ENCODE measurements around the gene IGFBP4.

IGFBP4 gene

GRCh38 chr17:40432864-40433528 lies 10.3 kb upstream of the IGFBP4 start:
- no peak for DNase-seq (ENCODE audit: low read depth)

DNA sequence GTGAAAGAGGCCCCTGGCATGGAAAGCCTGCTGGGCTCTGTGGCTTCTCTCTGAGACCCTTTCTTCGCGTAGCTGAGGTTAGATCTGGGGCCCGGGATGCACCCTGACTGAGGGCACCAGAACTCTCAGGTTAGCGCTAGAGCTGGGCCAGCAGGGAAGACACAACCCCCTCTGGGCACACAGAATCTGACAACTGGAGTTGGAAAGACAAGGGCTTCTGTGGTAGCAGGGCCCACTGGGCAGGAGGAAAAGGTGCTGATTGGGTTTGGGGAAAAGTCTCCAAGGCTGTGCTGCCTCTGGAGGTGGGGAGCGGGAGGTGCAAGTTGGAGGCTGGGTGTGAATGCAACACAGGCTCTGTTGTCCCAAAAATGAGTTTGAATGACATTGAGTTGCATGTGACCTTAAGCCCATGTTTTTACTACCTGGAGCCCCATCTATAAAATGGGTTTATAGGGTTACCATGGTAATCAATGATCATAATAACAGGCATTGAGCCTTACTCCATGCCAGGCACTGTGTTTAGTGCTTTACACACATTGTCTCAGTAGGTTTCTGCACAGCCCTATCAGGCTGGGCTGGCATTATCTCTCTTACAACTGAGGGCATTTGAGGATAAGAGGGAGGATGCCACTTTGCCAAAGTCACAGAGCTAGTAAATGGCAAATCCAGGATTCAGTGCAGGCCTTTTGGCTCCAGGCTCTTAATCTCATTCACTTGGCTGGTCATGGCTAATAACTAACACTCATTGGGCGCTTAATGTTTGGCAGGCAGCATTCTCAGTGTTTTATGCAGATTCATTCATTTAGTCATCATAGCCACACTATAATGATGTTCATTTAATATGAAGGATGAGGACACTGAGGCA lies 9.5 kb upstream of the IGFBP4 start:
- no peak for DNase-seq (ENCODE audit: low read depth)

DNA sequence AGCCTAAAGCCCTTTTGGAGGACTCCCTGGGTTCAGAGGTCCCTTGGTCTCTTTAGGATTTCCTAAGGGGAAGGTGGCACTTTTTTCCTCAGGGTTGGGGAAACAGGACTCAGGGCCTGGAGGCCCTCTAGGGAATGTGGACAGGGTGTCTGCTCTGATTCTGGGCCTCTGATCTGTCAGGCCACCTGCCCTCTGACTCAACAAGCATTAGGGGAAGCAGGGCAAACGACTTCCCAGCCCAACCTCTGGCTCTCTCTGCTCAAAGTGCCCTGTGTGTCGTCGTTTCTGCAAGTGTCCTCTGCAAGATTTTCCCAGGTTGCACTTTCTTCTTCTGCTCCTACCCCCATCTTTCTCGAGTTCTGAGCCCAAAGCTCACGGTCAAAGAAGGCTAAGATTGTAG lies 6.6 kb upstream of the IGFBP4 start:
- DNase-seq (ENCODE audit: low read depth): no peak

- no peak for DNase-seq (ENCODE audit: low read depth)
Observed at GRCh38 chr17:40437095-40437732, 6.0 kb upstream of the IGFBP4 start.

DNA sequence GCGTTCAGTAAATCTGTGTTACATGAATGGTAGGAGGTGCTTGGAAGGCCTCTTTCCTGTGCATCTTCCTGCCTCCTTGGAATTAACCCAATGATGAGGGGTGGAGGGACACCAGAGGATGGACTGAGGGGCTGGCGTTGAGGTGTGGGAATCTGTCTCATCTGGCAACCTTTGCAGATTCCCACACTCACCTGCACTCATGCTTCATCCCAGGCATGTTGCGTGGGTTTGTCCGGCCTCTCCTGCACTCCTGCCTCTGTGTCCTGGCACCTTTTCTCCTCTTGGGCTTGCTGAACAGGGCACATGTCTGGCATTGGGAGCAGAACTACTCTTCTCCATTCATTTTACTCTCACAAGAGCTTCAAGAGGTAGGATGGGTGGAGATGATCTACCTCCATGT lies 3.1 kb upstream of the IGFBP4 start:
- DNase-seq (ENCODE audit: low read depth): no peak

DNA sequence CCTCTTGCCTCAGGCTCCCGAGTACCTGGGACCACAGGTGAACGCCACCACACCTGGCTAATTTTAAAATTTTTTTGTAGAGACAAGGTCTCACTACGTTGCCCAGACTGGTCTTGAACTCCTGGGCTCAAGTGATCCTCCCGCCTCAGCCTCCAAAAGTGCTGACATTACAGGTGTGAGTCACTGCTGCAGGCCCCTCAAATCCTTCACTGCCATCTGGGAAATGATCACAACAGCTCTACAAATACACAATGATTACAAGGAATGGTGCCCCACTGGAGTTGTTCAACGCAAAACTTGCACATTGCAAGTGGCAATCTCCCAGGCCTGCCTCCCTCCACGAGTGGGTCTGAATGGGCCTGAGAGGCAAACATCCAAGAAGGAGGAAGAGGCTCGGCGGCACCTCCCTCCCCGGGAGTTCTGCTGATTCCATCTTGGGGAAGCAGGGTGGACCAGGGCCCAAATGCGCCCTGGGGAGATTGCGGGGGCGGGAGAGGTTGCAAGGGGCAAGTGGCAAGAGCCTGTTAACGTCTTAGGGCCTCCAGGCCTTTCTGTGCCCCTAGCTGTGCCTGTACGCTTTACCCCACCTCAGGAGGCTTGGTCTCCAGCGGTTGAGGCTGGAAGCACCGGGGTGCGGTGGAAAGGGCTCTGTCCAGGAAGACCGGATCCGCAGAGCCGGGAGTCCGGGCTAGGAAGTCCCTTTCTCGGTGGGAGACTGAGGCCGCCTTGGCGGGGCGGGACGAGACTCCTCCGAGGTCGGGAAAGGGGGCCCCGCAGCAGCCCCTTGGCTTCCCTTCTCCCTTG lies 656 bp upstream of the IGFBP4 start:
- DNase-seq (ENCODE audit: low read depth): no peak

DNA sequence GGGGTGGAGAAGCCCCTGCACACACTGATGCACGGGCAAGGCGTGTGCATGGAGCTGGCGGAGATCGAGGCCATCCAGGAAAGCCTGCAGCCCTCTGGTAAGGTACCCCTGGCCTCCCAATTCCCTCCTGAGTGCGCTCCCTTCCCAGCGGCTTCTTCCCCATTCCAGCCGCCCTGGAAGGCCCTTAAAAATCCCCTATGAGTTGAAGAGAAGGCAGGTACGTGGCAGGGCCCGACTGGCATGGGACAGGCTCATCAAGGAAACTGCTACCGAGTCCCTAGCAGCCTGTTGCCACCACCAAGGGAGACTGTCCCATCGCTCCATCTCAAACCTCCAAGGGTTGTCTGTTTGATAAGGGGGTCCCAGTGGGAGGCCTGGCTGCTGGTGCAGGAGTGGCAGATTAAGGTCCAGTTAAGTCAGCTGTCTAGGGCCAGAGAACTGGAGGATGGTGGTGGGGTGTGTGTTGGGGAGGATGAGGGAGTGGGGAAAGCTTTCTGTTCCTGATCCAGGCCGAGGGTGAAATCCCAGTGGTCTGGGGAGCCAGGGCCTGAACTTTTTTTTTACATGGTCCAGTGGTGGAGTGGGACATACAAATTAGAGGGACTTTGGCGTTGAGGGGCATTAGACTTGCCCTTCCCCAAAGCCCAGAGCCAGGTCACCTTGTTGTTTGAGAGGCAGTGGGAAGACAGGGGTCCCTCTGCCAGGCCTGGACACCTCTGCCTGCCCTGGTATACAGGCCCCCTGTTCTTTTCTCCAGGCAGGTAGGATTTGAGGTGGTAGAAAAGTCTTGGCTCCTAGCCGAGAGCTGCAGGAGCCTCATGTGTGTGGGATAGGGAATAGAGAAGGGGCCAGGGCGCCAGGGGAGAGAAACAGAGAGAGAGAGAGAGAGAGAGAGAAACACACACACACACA lies 994 bp downstream of the IGFBP4 start:
- DNase-seq (ENCODE audit: low read depth): no peak

GRCh38 chr17:40445751-40446468 lies 2.7 kb downstream of the IGFBP4 start:
- no peak for DNase-seq (ENCODE audit: low read depth)

- no peak for DNase-seq (ENCODE audit: low read depth)
Observed at GRCh38 chr17:40447148-40447644, 3.9 kb downstream of the IGFBP4 start.

GRCh38 chr17:40447806-40448205 lies 4.6 kb downstream of the IGFBP4 start:
- no peak for DNase-seq (ENCODE audit: low read depth)

GRCh38 chr17:40448213-40448638 lies 5.0 kb downstream of the IGFBP4 start:
- DNase-seq (ENCODE audit: low read depth): no peak

- no peak for DNase-seq (ENCODE audit: low read depth)
Observed at GRCh38 chr17:40448639-40449261, 5.5 kb downstream of the IGFBP4 start.

DNA sequence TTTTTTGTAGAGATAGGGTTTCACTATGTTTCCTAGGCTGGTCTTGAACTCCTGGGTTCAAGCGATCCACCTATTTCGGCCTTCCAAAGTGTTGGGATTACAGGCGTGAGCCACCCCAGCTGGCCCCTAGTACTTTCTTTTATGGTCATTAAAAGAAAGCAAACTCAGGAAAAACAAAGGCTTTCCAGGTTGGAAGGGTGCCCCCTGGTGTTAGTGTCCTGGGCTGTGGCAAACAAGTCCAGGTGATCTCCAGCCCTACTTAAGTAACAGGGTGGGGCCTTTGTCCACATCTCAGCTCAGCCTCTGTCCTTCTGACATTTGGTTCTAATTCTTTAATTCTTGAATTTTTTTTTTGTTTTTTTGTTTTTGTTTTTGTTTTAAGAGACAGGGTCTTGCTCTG lies 6.9 kb downstream of the IGFBP4 start:
- DNase-seq (ENCODE audit: low read depth): peak; percentile 25

GRCh38 chr17:40451420-40451819 lies 8.2 kb downstream of the IGFBP4 start:
- no peak for DNase-seq (ENCODE audit: low read depth)

DNA sequence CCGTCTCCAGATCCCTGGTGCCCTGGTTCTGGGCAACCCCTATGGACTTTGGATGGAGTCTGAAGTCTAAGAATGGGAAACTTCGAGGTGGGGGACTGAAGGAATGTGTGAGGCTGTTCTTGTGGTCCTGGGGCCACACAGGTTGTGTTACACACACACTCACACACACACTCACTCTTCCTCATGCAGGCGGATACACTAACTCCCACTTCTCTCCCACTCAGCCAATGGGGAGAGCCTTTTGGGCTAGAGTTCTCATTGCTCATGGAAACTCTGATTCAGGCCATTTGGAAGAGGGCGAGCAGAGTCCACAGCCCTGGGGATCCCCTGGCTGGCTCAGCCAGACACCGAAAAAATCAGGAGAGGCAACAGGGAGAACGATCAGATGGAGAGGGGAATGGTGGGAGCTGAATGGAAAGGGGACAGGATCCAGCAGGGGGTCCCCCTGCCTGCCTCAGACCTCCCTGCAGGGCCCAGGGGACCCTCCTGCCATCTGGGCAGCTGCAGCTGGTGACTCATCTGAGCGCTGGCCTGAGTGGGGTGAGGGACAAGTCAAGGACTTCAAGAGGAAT lies 9.1 kb downstream of the IGFBP4 start:
- DNase-seq (ENCODE audit: low read depth): no peak

DNA sequence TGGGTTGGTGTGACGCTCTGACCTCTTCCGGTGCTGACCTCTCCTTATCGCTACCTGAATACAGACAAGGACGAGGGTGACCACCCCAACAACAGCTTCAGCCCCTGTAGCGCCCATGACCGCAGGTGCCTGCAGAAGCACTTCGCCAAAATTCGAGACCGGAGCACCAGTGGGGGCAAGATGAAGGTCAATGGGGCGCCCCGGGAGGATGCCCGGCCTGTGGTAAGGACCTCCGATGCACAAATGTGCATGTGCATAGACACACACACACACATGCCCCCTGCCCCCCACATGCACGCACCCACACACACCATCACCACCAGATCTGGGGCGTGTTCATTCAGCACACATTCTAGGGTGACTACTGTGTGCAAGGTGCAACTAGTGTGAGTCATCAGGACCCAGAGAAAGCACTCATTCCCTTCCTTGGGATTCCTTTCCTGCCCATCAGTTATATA lies 9.7 kb downstream of the IGFBP4 start:
- DNase-seq (ENCODE audit: low read depth): no peak

- no peak for DNase-seq (ENCODE audit: low read depth)
Observed at GRCh38 chr17:40453881-40454612, 10.8 kb downstream of the IGFBP4 start.

DNA sequence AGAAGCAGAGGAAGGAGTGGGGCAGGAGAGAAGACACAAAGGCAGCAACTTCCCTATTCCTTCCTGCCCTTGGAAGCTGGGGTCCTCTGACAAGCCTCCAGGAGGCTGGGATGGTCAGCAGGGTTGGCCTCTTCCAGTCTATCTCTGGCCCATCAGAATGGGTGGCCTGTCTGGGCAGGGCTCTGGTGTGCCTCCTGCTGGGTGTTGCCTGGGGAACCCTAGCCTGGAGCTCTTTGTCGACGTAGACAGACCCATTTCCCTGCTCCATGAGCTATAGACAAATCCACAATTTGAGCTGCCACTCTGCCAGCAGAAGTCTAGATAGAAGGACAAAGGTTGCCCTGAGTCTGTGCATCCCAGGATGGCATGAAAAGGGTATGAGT lies 11.4 kb downstream of the IGFBP4 start:
- DNase-seq (ENCODE audit: low read depth): no peak

Measured in stimulated activated CD8-positive, alpha-beta memory T cell treated with anti-CD3 and anti-CD28 coated beads, Interleukin-7, amount 100 ng/mL, for 24 hours (primary cell).